SW 1271 (cell line): ENCODE measurements around the gene SURF1.
"Not testable (repeated sequence)": the region's sequence is repeated elsewhere in the genome, so short reads cannot be mapped to it uniquely, and the experiment has no call there.

ENCODE experiments used
- DNase-seq, 2 experiments: peaks; one replicate each; lab custom pipeline; 2025; lab: John Stamatoyannopoulos, UW

The SURF1 gene, protein sequence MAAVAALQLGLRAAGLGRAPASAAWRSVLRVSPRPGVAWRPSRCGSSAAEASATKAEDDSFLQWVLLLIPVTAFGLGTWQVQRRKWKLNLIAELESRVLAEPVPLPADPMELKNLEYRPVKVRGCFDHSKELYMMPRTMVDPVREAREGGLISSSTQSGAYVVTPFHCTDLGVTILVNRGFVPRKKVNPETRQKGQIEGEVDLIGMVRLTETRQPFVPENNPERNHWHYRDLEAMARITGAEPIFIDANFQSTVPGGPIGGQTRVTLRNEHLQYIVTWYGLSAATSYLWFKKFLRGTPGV

GRCh38 chr9:133356391-133357091, at the start of gene SURF1, which contains the start of gene SURF2:
TSS of gene SURF1 (minus strand) at chr9:133356487. CDS start at chr9:133356453, 34 bp downstream.
TSS of gene SURF2 (plus strand) at chr9:133356550. CDS start at chr9:133356593, 43 bp downstream.
- DNase-seq, result peak; percentile 40 to 72

- DNase-seq, result no peak
These were observed 49.5 kb upstream of the SURF1 start for GRCh38 chr9:133405508-133406438.

- DNase-seq, result no peak
These were observed 48.2 kb upstream of the SURF1 start for GRCh38 chr9:133404454-133405002.

DNA sequence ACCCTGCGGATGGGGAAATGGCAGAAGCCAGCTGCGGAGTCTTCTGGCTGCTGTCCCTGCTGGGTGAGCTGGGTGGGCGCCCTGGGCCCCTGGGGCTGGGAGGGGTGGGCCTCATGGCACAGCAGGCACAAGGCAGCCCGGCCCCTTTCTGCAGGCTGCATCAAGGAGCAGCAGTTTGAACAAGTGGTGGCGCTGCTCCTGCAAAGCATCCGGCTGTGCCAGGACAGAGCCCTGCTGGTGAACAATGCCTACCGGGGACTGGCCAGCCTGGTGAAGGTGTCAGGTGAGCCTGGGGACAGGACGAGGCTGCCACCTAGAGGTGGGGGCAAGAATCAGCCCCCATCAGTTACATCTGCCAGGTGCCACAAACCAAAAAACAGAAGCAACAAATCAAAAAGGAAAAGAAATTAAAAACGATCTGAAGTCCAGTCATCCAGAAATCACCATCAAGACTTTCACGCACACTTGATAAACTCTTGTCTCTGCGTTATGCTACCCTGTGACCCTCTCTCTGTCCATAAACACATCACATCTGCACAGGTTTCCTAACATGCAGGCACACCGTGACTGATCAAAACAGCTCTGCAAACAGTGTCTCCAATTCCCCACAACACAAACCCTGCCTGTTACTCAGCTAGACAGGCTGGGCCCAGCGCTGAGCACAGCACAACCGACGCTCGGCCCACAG, 47.6 kb upstream of the SURF1 start:
- no peak for DNase-seq

GRCh38 chr9:133402689-133403088, 46.4 kb upstream of the SURF1 start:
- no peak for DNase-seq

- DNase-seq, result no peak
These were observed 45.3 kb upstream of the SURF1 start for GRCh38 chr9:133401588-133401987.

DNA sequence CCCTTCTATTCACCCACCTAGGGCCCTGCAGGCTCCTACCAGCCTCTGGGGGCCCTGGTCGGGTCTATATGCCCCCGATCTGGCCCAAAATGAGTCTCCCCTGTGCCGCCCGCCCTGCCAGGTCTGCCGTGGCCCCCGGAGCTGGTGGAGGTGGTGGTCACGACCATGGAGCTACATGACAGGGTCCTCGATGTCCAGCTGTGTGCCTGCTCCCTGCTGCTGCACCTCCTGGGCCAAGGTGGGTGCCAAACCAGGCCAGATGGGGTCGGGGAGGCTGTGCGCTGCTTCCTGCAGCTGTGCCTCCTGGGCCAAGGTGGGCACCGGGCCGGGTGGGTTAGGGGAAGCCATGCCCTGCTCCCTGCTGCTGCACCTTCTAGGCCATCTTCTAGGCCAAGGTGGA, 44.0 kb upstream of the SURF1 start:
- no peak for DNase-seq

DNA sequence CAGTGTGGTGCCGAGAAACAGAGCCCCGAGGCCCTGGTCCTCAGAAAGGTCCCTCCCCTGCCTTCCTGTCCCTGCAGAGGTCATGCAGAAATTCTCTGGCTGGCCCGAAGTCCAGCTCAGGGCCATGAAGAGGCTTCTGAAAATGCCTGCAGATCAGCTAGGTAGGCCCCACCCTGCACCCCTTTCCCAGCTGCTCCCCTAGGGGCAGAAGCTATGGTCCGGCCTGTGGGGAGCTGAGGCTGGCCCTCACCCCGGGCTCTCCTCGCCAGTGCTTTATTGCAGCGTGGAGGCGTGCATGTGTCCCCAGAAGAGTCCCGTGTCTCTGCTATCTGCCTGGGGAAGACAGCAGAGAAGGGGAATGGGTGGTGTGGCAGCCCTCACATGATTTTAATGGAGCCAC, 41.6 kb upstream of the SURF1 start:
- no peak for DNase-seq

DNA sequence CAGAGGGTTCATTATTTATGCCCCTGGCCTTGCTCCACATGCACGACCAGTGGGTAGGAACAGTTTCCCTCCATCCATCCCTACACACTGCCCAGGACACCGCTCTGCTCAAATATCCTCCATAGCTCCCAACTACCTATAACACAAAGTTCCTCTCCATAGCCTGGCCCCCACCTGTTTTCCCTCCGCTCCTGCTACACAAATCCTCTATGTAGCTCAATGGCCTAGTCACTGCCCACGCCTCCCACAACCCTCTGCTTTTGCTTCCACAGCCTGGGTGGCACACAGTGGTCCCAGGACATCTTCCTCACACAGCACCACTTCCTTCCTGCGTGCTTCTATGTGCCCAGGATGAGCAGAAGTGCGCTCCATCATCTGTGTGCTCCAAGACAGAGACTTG, 41.1 kb upstream of the SURF1 start:
- no peak for DNase-seq

GRCh38 chr9:133396952-133397351, 40.7 kb upstream of the SURF1 start:
- DNase-seq, result no peak

GRCh38 chr9:133394687-133395271, 38.5 kb upstream of the SURF1 start:
- DNase-seq, result no peak

- no peak for DNase-seq
These were observed 37.1 kb upstream of the SURF1 start for GRCh38 chr9:133393399-133393798.

GRCh38 chr9:133392308-133392707, 36.0 kb upstream of the SURF1 start:
- not testable (repeated sequence) for DNase-seq

- not testable (repeated sequence) for DNase-seq
These were observed 35.2 kb upstream of the SURF1 start for GRCh38 chr9:133391449-133391848.

- no peak for DNase-seq
These were observed 34.4 kb upstream of the SURF1 start for GRCh38 chr9:133390713-133391112.

DNA sequence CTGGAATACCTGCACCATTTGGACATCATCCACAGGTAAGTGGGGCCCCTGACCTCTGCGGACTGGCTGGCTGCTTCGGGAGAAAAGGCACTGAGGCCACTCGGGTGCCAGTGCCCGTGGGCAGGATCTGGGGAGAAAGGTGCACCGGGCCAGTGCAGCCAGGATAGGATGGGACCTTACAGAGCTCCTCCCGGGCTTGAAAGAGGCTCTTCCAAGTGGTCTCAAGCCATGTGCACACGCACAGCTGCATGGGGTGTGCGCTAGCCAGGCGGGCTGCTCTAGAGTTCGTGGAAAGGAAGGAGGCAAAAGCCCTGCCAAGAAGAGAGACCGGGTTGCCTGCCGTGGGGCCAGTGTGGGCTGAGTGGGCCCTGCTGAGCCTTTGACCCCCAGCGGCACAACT, 33.3 kb upstream of the SURF1 start:
- DNase-seq, result no peak

DNA sequence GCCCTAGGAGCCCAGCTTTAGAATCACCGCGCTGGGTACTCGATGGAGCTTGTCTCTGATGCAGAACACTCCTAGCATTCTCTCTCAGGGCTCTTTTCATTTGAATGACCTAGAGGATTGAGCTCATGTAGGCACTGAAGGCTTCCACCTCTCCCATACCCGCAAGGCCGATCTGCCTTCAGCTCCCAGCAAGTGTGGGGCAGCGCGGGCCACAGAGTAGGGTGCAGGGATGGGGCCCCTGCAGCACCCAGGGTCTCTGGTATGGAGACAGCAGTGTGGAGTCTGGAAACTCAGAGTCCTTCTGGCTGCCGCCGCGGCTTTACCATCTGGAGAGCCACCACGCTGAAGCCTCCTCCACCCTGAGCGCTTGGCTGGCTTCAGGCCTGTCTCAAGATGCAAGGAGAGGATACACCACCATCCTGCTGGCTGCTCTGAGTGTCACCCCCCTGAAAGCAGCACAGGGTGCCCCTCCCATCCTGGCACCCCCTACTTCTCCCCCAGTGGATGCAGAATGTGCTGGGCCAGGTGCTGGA, 32.8 kb upstream of the SURF1 start:
- DNase-seq, result no peak

DNA sequence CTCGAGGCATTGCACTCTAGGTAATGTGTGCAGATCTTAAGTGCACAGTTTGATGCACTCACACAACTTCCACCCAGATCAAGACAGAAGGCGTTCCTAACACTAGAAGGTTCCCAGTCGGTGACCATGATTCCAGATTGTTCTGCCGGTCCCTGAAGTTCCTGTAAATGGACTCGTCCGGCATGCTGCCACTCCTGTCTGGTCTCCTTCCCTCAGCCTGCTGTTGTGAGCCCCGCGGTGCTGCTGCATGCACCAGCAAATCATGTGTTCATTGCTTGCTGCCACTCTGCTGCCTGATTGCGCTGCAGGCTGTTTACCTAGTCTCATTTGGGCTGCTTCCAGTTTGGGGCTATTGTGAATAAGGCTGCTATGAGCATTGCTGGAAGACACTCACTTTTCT, 31.4 kb upstream of the SURF1 start:
- DNase-seq, result no peak

- DNase-seq, result no peak
These were observed 30.1 kb upstream of the SURF1 start for GRCh38 chr9:133386338-133386737.

DNA sequence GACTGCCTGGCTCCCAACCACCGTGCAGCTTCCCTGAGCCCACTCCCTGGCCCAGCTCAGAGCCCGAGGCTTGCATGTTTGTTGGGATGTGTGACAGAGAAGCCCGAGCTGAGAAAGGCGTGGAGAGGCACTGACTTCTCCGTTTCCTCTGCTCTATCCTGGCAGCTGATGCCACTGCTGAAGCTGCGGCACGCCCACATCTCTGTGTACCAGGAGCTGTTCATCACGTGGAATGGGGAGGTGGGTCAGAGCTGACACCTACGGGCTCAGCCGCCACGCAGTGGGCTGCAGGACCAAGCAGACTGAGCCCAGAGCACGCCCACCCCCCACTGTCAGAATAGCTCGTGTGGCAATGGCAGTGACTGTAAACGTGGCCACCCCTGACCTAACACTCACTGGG, 29.2 kb upstream of the SURF1 start:
- DNase-seq, result no peak
